ENCODE measurements around the gene RNF7.
A peak's percentile ranks its signal among the peaks of the same experiment; 100 is the strongest.
"Not testable (repeated sequence)": the region's sequence is repeated elsewhere in the genome, so short reads cannot be mapped to it uniquely, and the experiment has no call there.

RNF7 gene

GRCh38 chr3:141739731-141740130 is 1.6 kb downstream of the RNF7 start:
- TF ChIP-seq JUND (IDR thresholded peaks at IDR 0.05; ENCODE audit: low read depth), result no peak
- DNase-seq (ENCODE audit: low read depth in 1 of 2, low spot score in 1 of 2), result no peak
- in situ Hi-C loops (cut with HindIII; ENCODE audit: low pct_unique_long_range_greater_than_20kb, low sequenced_read_pairs), result no loop called here

- in situ Hi-C loops (cut with HindIII; ENCODE audit: low pct_unique_long_range_greater_than_20kb, low sequenced_read_pairs), result no loop called here
- no peak for DNase-seq (ENCODE audit: low read depth in 1 of 2, low spot score in 1 of 2)
Observed at GRCh38 chr3:141740349-141740748, 2.3 kb downstream of the RNF7 start.

GRCh38 chr3:141743305-141743704 is 5.2 kb downstream of the RNF7 start:
- peak; percentile 66 for TF ChIP-seq JUND (IDR thresholded peaks at IDR 0.05; ENCODE audit: low read depth)
- in situ Hi-C loops (cut with HindIII; ENCODE audit: low pct_unique_long_range_greater_than_20kb, low sequenced_read_pairs), result no loop called here
- peak in 1 of 2 experiments; percentile 60 for DNase-seq (ENCODE audit: low read depth in 1 of 2, low spot score in 1 of 2)

More at GRCh38 chr3:141740349-141740748, 2.3 kb downstream of the RNF7 start:
- no peak for TF ChIP-seq JUND (IDR thresholded peaks at IDR 0.05; ENCODE audit: low read depth)

- no peak for TF ChIP-seq JUND (IDR thresholded peaks at IDR 0.05; ENCODE audit: low read depth)
- no peak for DNase-seq (ENCODE audit: low read depth in 1 of 2, low spot score in 1 of 2)
- in situ Hi-C loops (cut with HindIII; ENCODE audit: low pct_unique_long_range_greater_than_20kb, low sequenced_read_pairs), result no loop called here
Observed at GRCh38 chr3:141746962-141747361, 8.9 kb downstream of the RNF7 start.

GRCh38 chr3:141753399-141753798 is 15.3 kb downstream of the RNF7 start:
- no peak for TF ChIP-seq JUND (IDR thresholded peaks at IDR 0.05; ENCODE audit: low read depth)
- in situ Hi-C loops (cut with HindIII; ENCODE audit: low pct_unique_long_range_greater_than_20kb, low sequenced_read_pairs), result no loop called here
- DNase-seq (ENCODE audit: low read depth in 1 of 2, low spot score in 1 of 2), result no peak

- in situ Hi-C loops (cut with HindIII; ENCODE audit: low pct_unique_long_range_greater_than_20kb, low sequenced_read_pairs), result no loop called here
- no peak for DNase-seq (ENCODE audit: low read depth in 1 of 2, low spot score in 1 of 2)
- no peak for TF ChIP-seq JUND (IDR thresholded peaks at IDR 0.05; ENCODE audit: low read depth)
Observed at GRCh38 chr3:141754032-141754431, 15.9 kb downstream of the RNF7 start.

- in situ Hi-C loops (cut with HindIII; ENCODE audit: low pct_unique_long_range_greater_than_20kb, low sequenced_read_pairs), result not testable (repeated sequence)
Observed at GRCh38 chr3:141762552-141762951, 24.5 kb downstream of the RNF7 start.

GRCh38 chr3:141763088-141763750 is 25.1 kb downstream of the RNF7 start, which contains the start of gene GRK7:
GRK7 (plus strand) TSS chr3:141763408; CDS start chr3:141778285, 14,877 bp downstream.
- DNase-seq (ENCODE audit: low read depth in 1 of 2, low spot score in 1 of 2), result no peak
- in situ Hi-C loops (cut with HindIII; ENCODE audit: low pct_unique_long_range_greater_than_20kb, low sequenced_read_pairs), result no loop called here
- no peak for TF ChIP-seq JUND (IDR thresholded peaks at IDR 0.05; ENCODE audit: low read depth)

More at GRCh38 chr3:141762552-141762951, 24.5 kb downstream of the RNF7 start:
- DNase-seq (ENCODE audit: low read depth in 1 of 2, low spot score in 1 of 2), result not testable (repeated sequence)

- DNase-seq (ENCODE audit: low read depth in 1 of 2, low spot score in 1 of 2), result no peak
- no peak for TF ChIP-seq JUND (IDR thresholded peaks at IDR 0.05; ENCODE audit: low read depth)
- in situ Hi-C loops (cut with HindIII; ENCODE audit: low pct_unique_long_range_greater_than_20kb, low sequenced_read_pairs), result no loop called here
Observed at GRCh38 chr3:141764045-141764444, 25.9 kb downstream of the RNF7 start.

- no peak for TF ChIP-seq JUND (IDR thresholded peaks at IDR 0.05; ENCODE audit: low read depth)
- in situ Hi-C loops (cut with HindIII; ENCODE audit: low pct_unique_long_range_greater_than_20kb, low sequenced_read_pairs), result no loop called here
- DNase-seq (ENCODE audit: low read depth in 1 of 2, low spot score in 1 of 2), result no peak
Observed at GRCh38 chr3:141764465-141764864, 26.4 kb downstream of the RNF7 start.

- no peak for TF ChIP-seq JUND (IDR thresholded peaks at IDR 0.05; ENCODE audit: low read depth)
- in situ Hi-C loops (cut with HindIII; ENCODE audit: low pct_unique_long_range_greater_than_20kb, low sequenced_read_pairs), result no loop called here
- no peak for DNase-seq (ENCODE audit: low read depth in 1 of 2, low spot score in 1 of 2)
Observed at GRCh38 chr3:141764986-141765385, 26.9 kb downstream of the RNF7 start.

GRCh38 chr3:141767066-141767465 is 29.0 kb downstream of the RNF7 start:
- in situ Hi-C loops (cut with HindIII; ENCODE audit: low pct_unique_long_range_greater_than_20kb, low sequenced_read_pairs), result no loop called here
- DNase-seq (ENCODE audit: low read depth in 1 of 2, low spot score in 1 of 2), result no peak
- TF ChIP-seq JUND (IDR thresholded peaks at IDR 0.05; ENCODE audit: low read depth), result no peak

- DNase-seq (ENCODE audit: low read depth in 1 of 2, low spot score in 1 of 2), result no peak
Observed at GRCh38 chr3:141769221-141769894, 31.3 kb downstream of the RNF7 start.

More at GRCh38 chr3:141769221-141769894, 31.3 kb downstream of the RNF7 start:
- TF ChIP-seq JUND (IDR thresholded peaks at IDR 0.05; ENCODE audit: low read depth), result no peak
- in situ Hi-C loops (cut with HindIII; ENCODE audit: low pct_unique_long_range_greater_than_20kb, low sequenced_read_pairs), result no loop called here

All from T47D (cell line).